HUES6 (cell line): ENCODE measurements around the gene ATXN2L.
"Not testable (repeated sequence)": the region's sequence is repeated elsewhere in the genome, so short reads cannot be mapped to it uniquely, and the experiment has no call there.

ENCODE experiments used
- H3K27ac ChIP-seq: 2 replicates; pipeline ENCODE4 v1.7.0; 2013; ENCODE audit warnings: low read depth, mild to moderate bottlenecking, low read length, inconsistent platforms
- H3K27me3 ChIP-seq: 2 replicates; pipeline ENCODE4 v1.6.1; 2013; ENCODE audit warnings: low read length; ENCODE audit not compliant: control insufficient read depth, insufficient read depth
- H3K36me3 ChIP-seq: 2 replicates; pipeline ENCODE4 v1.6.1; 2013; ENCODE audit warnings: low read length; ENCODE audit not compliant: control insufficient read depth, insufficient read depth
- H3K4me1 ChIP-seq: 2 replicates; pipeline ENCODE4 v1.6.1; 2013; ENCODE audit warnings: low read length; ENCODE audit not compliant: control insufficient read depth, insufficient read depth
- H3K4me3 ChIP-seq: 2 replicates; pipeline ENCODE4 v1.5.1; 2013; ENCODE audit warnings: low read depth, low read length
- H3K9ac ChIP-seq: one replicate; pipeline ENCODE4 v1.6.1; 2013; ENCODE audit warnings: mild to moderate bottlenecking, low read length
- H3K9me3 ChIP-seq: 2 replicates; pipeline ENCODE4 v1.6.1; 2013; ENCODE audit warnings: low read depth, low read length; ENCODE audit not compliant: control insufficient read depth, insufficient read depth

ATXN2L gene, protein sequence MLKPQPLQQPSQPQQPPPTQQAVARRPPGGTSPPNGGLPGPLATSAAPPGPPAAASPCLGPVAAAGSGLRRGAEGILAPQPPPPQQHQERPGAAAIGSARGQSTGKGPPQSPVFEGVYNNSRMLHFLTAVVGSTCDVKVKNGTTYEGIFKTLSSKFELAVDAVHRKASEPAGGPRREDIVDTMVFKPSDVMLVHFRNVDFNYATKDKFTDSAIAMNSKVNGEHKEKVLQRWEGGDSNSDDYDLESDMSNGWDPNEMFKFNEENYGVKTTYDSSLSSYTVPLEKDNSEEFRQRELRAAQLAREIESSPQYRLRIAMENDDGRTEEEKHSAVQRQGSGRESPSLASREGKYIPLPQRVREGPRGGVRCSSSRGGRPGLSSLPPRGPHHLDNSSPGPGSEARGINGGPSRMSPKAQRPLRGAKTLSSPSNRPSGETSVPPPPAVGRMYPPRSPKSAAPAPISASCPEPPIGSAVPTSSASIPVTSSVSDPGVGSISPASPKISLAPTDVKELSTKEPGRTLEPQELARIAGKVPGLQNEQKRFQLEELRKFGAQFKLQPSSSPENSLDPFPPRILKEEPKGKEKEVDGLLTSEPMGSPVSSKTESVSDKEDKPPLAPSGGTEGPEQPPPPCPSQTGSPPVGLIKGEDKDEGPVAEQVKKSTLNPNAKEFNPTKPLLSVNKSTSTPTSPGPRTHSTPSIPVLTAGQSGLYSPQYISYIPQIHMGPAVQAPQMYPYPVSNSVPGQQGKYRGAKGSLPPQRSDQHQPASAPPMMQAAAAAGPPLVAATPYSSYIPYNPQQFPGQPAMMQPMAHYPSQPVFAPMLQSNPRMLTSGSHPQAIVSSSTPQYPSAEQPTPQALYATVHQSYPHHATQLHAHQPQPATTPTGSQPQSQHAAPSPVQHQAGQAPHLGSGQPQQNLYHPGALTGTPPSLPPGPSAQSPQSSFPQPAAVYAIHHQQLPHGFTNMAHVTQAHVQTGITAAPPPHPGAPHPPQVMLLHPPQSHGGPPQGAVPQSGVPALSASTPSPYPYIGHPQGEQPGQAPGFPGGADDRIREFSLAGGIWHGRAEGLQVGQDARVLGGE

DNA sequence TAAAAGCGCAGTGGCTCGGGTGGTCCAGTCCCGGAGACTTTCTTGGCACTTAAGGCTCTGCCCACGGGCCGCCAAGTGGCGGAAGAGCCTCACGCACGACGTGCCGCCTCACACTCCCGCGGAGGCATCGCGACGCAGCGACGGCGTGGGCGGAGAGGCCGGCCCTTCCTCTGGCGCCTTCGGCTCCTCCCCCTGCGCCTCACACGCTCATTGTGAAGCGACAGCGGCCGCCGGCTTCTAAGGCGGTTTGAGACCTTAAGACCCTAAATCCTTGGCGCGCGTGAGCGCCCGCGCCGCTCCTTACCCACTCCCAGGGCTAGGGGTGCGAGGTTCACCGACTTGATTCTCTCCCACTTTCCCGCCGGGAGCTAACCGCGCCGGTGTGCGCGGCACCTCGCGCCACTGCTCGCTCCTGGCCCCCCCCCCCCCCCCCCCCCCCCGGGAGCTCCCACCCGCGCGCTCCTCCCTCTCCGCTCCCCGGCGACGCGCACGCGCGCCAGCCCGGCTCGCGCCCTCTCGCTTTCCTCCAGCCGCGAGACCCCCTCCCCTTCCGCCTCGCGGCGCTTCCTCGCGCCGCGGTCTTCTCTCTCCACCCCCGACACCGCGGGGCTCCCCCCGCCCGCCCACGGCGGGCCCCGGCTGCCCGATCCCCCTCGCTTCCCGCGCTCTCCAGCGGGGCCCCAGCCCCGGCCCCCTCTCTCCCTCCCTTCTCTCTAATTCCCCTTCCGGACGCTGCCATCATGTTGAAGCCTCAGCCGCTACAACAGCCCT, at the start of gene ATXN2L:
ATXN2L (plus strand) TSS at position 480 of the 771 bp plus-strand sequence; CDS start at position 741, 261 bp downstream.
- H3K9me3 ChIP-seq = no peaks in the 10 kb centered on the region
- peaks cover 39% of the 10 kb centered on the region for H3K36me3 ChIP-seq
- peak within 1 kb of the TSS; percentile 98 for H3K27ac ChIP-seq
- peak within 1 kb of the TSS; percentile 100 for H3K9ac ChIP-seq
- peaks cover 8% of the 10 kb centered on the region; the same call in 1 of the 2 replicates for H3K4me1 ChIP-seq
- no peaks in the 10 kb centered on the region for H3K27me3 ChIP-seq
- H3K4me3 ChIP-seq = peak within 1 kb of the TSS; percentile 99

DNA sequence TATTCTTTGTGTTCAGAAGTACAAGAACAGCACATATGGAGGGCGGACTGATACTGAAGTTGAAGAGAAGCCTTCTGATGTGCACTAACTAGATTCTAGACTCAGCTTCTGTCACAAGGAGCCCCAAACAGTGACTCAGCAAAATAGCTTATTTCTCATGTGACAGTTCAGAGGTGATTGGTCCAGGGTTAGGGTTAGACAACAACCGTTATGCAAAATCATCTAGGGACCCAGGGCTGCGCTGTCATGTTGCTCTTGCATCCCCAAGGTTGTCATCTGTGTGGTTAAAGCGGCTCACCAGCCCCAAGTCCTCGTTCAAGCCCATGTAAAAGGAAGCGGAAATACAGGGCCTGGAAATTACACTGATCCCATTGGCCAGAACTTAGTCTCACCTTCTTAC, 41.1 kb upstream of the ATXN2L start:
- H3K36me3 ChIP-seq, H3K9me3 ChIP-seq, H3K4me3 ChIP-seq, H3K27me3 ChIP-seq, H3K9ac ChIP-seq, H3K27ac ChIP-seq, H3K4me1 ChIP-seq: not testable (repeated sequence)

DNA sequence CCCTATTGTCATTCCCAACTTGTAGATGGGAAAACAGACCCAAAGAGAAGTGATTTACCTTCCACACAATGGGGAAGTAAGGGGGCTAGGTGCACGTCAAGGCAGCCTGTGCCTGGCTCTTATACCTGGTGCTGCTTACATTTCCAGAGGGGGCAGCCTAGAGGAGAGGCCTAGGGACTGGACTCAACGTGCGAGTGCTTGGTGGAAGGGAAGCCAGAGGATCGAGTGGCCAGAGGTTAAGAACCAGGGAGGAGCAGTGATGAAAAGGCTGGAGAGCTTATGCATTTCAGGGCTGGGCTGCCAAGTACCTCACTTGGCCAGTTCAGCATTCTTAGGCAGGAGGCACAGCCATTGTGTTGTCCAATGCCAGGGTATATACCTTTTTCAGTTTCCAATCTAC, 40.4 kb upstream of the ATXN2L start:
- H3K27me3 ChIP-seq, H3K9ac ChIP-seq, H3K4me3 ChIP-seq, H3K36me3 ChIP-seq, H3K9me3 ChIP-seq, H3K4me1 ChIP-seq, H3K27ac ChIP-seq: not testable (repeated sequence)

DNA sequence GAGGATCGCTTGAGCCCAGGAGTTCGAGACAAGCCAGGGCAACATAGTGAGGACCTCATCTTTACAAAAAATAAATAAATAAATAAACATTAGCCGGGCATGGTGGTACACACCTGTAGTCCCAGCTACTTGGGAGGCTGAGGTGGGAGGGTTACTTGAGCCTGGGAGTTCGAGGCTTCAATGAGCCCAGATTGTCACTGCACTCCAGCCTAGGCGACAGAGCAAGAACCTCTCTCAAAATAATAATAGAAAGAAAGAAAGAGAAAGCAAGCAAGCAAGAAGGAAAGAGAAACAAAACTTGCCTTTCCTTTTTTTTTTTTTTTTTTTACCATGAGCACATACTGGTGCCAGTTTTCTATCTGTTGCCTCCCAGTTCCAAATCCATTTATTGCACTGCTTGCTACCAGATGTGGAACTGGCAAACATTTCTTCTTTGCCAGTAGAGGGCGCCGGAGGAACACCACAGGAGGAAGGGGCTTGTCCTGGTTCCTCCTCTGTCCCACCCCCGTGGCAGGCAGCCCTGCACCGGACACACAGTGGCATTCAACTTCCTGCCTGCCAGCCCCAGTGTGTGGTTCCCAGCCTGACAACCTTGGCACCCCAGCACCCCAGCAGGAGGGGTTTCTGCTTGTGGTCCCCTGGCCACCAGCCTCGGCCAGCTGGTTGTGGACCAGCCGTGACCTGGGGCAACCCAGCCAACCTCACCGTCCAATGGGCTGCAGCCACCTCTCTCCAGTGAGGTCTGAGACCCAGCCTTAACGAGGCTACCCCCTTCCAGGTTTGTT, 20.4 kb upstream of the ATXN2L start:
- H3K9ac ChIP-seq, H3K27ac ChIP-seq, H3K4me1 ChIP-seq, H3K36me3 ChIP-seq, H3K9me3 ChIP-seq, H3K27me3 ChIP-seq, H3K4me3 ChIP-seq: not testable (repeated sequence)

DNA sequence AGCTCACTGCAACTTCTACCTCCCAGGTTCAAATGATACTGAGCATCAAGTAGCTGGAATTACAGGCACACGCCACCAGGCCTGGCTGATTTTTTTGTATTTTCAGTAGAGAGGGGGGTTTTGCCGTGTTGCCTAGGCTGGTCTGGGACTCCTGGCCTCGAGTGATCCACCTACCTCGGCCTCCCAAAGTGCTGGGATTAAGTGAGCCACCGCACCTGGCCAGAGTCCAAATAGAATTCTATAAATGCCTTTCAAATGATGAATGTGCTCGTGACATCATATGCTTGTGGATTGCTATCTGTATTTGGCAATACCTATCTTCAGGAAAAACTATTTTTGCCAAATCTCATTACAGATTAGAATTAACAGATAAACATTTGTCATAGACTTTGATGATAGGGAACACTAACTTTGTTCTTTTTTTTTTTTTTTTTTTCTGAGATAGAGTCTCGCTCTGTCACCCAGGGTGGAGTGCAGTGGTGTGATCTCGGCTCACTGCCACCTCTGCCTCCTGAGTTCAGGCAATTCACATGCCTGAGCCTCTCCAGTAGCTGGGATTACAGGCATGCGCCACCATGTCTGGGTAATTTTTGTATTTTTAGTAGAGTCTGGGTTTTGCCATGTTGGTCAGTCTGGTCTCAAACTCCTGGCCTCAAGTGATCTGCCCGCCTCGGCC, 15.2 kb upstream of the ATXN2L start:
- not testable (repeated sequence) for H3K9ac ChIP-seq, H3K4me3 ChIP-seq, H3K4me1 ChIP-seq, H3K27ac ChIP-seq, H3K9me3 ChIP-seq, H3K27me3 ChIP-seq, H3K36me3 ChIP-seq

DNA sequence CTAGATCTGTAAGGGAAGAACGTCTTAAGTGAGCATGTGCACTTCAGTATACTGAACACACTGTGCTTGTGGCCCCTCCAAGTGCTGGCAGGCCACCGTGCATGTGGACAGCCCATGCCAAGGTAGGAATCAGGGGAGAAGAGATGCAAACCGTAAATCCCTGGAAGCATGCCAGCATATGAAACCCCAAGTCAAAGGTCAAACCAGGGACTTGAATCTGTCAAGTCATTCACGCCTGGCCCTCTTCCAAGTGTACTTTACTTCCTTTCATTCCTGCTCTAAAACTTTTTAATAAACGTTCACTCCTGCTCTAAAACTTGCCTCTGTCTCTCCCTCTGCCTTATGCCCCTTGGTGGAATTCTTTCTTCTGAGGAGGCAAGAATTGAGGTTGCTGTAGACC, 2.8 kb upstream of the ATXN2L start:
- no peak overlapping the region for H3K9ac ChIP-seq
- H3K36me3 ChIP-seq = peaks cover 12% of the 10 kb centered on the region
- H3K9me3 ChIP-seq = no peaks in the 10 kb centered on the region
- H3K4me1 ChIP-seq = peaks cover 8% of the 10 kb centered on the region; the same call in 1 of the 2 replicates
- no peaks in the 10 kb centered on the region for H3K27me3 ChIP-seq
- H3K27ac ChIP-seq = no peak overlapping the region
- H3K4me3 ChIP-seq = no peak overlapping the region

DNA sequence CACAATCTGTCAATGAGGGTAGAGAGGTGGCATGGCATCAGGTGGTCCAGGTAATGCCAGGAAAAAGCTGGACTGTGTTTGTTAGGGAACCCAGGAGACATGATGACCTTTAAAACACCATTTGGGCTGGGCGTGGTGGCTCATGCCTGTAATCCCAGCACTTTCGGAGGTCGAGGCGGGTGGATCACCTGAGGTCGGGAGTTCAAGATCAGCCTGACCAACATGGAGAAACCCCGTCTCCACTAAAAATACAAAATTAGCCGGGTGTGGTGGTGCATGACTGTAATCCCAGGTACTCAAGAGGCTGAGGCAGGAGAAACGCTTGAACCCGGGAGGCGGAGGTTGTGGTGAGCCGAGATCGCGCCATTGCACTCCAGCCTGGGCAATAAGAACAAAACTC, 2.3 kb upstream of the ATXN2L start:
- H3K27ac ChIP-seq, H3K4me3 ChIP-seq, H3K9ac ChIP-seq, H3K4me1 ChIP-seq, H3K9me3 ChIP-seq, H3K27me3 ChIP-seq: not testable (repeated sequence)
- H3K36me3 ChIP-seq = peaks cover 17% of the 10 kb centered on the region

DNA sequence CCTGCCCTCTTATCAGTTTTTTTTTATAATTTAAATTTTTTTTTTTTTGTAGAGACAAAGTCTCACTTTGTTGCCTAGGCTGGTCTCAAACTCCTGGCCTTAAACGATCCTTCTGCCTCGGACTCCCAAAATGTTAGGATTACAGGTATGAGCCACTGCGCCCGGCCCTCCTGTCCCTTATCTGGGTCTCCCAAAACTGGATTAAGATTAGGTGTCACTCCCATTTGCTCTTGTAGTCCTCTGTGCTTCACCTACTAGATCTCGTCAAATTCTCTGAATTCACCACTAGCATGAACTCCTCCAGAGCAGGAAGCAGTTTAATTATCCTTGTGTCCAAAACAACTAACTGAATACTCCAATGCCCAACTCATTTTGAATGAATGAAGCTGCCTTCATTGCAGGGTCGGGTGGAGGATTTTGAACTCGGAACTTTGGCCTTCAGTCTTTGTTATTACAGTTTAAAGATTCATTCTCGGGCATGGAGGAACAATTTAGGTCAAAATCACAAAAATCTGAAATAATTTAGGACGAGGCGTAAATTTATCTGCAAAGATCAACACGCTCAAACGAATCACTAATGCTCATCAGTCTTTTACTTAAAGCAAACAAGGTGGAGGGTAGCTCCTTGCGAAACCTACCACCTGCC, 802 bp upstream of the ATXN2L start:
- Histone ChIP-seq H3K4me1 (peaks cover 8% of the 10 kb centered on the region; the same call in 1 of the 2 replicates), H3K36me3 (peaks cover 32% of the 10 kb centered on the region), H3K27me3 (no peaks in the 10 kb centered on the region)

DNA sequence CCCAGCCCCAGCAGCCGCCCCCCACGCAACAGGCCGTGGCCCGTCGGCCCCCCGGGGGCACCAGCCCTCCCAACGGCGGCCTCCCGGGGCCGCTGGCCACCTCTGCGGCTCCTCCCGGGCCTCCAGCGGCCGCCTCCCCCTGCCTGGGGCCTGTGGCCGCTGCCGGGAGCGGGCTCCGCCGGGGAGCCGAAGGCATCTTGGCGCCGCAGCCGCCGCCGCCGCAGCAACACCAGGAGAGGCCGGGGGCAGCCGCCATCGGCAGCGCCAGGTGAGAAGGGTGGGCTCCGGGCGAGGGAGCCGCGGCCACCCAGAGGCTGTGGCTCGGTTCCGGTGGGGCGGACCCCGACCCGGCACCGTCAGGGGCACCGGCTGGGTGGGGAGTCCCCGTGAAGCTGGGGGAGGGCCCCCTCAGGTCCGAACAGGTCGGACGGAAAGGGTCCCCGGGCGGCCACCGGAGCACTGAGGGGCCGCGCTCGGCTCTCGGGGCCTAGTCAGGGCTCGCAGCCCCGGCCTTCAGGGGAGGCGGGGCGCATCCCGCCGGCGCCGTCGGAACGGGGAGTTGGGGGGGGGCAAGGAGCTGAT, 583 bp downstream of the ATXN2L start:
- peaks cover 46% of the 10 kb centered on the region for H3K36me3 ChIP-seq
- H3K9me3 ChIP-seq = no peaks in the 10 kb centered on the region
- peaks cover 8% of the 10 kb centered on the region; the same call in 1 of the 2 replicates for H3K4me1 ChIP-seq
- peak overlapping the region; percentile 100 for H3K9ac ChIP-seq
- no peaks in the 10 kb centered on the region for H3K27me3 ChIP-seq
- peak overlapping the region; percentile 99 for H3K4me3 ChIP-seq
- peak overlapping the region; percentile 98 for H3K27ac ChIP-seq

More for the DNA sequence above, 802 bp upstream of the ATXN2L start:
- H3K9ac ChIP-seq = peak overlapping the region; percentile 96
- H3K27ac ChIP-seq = peak overlapping the region; percentile 72
- H3K4me3 ChIP-seq = peak overlapping the region; percentile 99
- H3K9me3 ChIP-seq = no peaks in the 10 kb centered on the region
